A673 (cell line): ENCODE results near the gene SWI5.

Source experiments
- CTCF ChIP-seq: fragments of 300-800, 200-600 bp; sonication (generic); conservative IDR thresholded peaks from 2 replicates; pipeline ENCODE4 v1.5.1; 2017; ENCODE audit warnings: low read depth, mild to moderate bottlenecking, antibody characterized with exemption, low read length, moderate library complexity, mixed read lengths
- EZH2 ChIP-seq: fragments of 200-600 bp; sonication (generic); IDR thresholded peaks from 2 replicates; pipeline ENCODE4 v1.6.1; 2017; ENCODE audit warnings: borderline replicate concordance, low read depth, mild to moderate bottlenecking, mixed read lengths, antibody characterized with exemption, low read length; ENCODE audit not compliant: poor library complexity, severe bottlenecking

GRCh38 chr9:128258326-128258725 is 17.8 kb upstream of the SWI5 start:
- TF ChIP-seq CTCF: no peak
- TF ChIP-seq EZH2: no peak
